GM21526 (cell line): ENCODE results near the gene TSPAN9.

Source experiments
- ATAC-seq: cut with Tn5 transposase; IDR thresholded peaks from one replicate; pipeline ENCODE4 v1.9.1; 2021; ENCODE audit warnings: moderate library complexity; ENCODE audit not compliant: unreplicated experiment, low FRiP score

TSPAN9 gene

DNA sequence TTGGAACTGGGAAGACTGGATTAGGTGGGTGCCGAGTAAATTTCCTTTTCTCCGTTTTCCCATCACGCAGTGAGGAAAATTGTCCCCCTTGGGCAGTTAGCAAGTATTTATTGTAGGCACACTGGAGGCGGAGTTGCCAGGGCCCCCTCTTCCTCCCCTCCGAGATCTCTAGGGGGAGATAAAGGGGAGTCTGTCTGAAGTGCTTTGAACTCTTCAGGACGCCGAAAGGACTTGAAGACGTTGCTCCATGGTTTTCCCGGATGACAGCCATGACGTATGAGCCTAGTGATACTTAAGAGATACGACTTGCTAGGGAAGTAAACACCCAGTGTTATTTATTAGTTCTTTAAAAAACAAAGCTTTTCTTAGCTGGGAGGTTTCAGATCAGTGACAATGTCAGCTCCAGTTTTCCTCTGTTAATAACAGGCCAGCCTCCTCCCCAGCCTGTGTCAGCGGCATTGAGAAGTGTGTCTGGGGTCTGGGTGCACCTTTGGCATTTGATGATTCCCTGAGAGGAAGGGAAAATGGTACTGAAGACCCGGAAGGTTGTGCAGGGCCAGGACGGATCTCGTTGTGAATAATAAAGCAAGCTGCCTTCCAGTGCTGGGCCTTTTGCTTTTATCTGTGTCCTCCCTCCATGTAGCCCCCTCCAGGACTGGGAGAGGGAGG lies 78.7 kb downstream of the TSPAN9 start:
- no peak for ATAC-seq

DNA sequence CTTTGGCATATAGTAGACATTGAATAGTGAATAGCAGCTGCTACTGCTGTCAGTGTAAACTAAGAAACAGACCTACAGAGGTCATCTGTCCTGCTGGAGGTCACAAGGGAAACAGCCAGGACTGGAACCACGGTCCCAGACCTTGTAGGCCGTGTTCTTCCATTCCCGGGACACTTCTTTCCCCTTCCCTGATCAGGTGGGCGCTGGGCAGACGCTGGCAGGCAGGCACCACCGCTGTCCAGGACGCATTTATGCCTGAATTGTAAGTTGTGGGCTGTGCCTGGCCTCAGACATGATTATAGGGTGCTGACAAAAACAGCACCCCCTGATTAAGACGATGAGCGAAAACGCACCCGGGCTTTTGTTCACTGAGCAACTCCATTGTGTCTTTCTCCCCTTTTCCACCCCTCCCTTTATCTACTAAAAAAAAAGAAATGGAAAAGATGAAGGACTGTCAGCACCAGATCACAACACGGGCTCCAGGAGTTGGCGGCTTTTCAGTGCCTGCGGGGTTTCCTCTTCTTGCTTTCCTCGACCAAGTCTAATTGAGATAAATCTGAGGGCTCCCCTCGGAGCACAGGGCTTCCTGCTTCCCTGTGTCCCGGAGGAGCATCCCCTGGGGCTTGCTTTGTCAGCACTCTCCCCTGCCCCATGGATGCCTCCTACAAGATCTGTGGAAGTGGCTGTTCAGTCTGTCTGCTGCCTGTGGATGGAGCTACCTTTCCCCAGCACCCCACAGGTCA lies 80.6 kb downstream of the TSPAN9 start:
- ATAC-seq, result no peak

DNA sequence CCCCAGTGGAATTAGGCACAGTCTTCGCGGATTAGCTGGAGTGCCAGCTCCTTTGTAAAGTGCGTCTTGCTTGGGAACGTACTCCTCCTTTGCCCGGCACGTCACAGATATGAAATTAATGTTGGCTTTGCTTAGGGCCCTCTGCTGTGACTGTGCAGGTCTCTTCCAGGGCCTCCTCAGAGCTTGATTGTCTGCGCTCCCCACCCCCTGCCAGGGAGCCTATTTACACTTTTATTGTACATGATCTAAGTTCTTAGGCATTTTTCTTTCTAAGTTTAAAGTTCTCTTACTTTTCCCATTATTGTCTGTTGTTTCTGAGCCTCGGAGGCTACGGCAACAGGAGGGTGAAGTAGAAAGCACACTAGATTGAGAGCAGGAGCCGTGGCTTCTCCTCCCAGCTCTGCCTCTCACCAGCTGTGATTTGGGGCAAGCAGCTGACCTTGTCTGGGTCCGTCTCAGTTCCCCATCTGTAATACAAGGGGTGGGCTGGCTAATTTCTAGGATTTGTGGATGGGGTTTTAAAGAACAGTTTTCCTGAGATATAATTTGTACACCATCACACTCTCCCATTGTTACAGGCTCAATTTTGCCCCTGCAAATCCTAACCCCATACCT lies 81.8 kb downstream of the TSPAN9 start:
- no peak for ATAC-seq

DNA sequence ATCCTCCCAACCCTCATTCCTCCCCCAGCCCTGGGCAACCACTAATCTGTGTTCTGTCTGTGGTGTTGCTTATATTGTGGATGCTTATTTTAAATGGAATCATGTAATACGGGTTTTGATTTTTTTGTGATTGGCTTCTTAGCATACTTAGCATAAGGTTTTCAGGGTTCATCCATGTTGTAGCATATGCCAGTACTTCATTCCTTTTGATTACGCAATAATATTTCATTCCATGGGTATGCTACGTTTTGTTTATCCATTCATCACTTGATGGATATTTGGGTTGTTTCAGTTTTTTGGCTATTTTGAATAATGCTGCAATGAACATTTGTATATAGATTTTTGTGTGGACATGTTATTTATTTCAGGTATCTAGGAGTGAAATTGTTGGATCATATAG lies 82.9 kb downstream of the TSPAN9 start:
- no peak for ATAC-seq

DNA sequence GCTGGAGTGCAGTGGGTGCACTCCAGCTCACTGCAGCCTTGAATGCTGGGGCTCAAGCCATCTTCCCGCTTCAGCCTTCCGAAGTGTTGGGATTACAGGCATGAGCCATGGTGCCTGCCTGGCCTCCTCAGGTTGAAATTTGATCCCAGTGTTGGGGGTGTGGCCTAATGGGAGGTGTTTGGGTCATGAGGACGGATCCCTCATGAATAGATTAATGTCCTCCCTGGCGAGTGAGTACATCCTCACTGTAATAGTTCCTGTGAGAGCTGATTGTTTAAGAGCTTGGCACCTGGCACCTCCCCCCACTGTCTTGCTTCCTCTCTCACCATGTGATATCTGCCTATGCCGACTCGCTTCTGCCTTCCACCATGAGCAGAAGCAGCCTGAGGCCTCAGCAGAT lies 84.7 kb downstream of the TSPAN9 start:
- no peak for ATAC-seq

DNA sequence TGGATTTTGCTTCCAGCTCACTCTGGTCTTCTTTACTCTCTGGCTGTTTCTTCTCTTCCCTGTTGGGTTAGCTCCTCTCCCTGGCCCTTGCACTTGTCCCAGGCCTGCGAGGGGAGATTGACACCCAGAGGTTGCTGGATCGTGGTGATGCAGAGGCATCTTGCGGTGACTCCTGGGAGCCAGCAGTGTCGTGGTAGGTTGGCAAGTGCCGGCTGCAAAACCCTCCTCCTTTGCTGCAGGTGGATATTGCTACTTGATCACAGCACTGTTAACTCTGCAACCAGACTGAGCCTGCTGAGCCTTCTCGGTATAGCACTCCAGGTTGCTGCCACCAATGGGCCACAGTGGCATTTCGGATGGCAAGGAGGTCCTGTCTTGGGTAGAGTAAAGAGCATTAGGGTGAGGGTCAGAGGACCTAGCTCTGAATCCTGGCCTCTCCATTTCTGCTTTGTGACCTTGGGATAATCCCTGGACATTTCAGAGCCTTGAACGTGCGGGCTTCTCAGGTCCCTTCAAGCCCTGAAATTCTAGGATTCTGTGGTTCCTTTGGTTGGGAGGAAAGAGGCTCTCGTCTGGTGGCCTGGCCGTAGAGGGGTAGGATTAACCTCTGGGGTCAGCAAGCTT lies 87.4 kb downstream of the TSPAN9 start:
- ATAC-seq, result no peak

DNA sequence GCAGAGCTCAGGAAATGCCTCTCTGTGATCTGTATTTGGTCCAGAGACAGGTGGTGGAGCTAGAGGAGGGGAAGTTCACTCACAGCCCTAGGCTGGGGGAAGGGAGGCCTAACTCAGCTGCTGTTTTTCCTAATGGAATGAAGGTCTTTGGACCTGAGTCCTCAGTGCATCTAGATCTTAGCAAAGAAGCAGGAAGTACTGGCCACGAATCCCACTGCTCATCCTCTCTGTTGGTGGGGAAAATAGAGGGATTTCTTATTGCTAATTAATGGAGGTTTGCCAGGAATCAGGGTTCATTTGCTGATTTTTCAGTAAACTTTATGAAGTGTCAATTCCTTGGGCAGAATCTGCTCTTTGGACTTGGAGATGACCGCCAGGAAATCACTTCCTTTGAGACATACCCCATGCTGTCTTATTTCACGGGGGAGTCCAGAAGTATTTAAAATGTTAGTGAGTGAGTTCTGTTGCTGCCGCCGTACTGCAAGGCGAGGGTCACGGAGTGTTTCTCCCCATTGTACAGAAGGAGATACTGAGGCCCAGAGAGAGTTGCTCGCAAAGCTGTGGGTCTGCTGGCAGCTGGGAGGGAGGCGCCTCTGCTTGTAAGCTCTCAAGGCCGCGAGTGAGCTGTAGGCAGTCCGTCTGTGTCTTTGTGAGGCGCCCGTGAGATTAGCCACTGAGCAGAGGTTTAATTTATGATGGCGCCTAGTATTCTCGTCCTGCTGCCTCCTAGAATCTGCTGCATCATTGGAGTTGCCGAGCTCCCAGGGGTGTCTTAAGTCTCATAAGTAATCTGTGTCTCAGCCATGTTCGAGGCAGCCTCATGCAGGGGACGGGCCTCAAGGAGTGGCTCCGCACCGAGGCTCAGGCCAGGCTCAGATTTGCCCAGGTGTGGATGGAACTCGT lies 88.2 kb downstream of the TSPAN9 start:
- ATAC-seq, result no peak

DNA sequence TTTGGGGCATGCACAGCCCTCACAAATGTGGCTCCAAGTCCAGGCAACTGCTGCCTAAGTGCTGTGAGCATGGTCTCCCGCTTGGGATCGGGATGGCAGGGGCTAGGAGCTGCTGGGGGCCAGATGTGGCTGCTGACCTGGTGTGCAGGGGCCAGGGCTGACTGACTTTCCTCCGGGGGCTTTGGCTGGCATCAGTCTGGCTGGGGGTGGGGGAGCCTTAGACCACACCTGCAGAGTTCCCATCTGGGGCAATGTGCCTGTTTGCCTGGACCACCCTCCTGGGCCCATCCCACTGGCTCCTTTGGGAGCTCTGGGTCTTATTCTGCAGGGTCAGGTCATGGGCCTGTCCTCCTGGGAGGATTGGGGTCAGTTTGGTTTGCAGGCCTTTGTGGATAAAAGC lies 90.5 kb downstream of the TSPAN9 start:
- ATAC-seq, result no peak

DNA sequence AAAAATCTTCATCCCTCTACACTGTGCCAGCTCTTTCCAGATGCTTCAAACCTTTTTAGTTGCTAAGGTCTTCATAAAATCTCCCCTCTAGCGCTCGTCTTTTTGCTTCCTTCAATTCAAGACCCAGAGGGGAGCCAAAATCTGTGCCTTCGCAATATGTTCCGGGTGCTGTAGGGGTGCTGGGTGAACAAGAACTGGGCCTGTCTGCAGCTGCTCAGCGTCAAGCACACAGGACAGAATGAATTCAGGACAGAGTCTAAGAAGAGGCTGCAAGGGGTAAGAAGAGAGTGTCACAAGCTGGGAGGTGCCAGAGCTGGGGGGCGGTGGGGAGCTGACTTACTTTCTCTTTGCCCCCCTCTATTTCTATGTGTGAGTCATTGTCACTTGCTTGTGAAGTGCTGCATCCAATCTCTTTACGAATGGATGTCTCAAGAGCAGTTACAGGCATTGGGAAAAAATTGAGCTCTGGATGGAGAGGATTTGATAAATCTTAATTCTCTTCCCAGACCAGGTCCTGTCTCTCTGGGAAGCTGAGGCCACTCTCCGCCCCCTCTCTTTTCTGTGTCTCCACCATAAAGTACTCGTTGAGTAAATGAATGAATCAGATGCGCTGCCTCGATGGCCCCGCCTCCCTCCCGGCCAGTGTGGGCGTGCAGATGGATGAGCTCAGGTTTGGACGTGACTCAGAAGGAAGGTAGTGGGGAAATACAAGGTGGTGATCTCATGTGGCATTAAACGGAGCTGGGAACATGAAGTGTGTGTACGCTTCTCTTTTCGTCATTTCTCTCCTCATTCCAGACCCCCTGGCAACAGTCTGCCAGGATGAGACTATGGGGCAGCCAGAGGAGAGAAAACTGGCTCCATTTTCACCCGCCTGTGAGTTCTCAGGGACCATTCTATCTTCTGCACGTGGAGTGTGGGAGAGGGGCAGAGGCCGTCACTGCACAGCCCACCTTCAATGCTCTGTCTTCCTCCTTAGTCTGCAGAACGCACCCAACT lies 91.3 kb downstream of the TSPAN9 start:
- ATAC-seq, result no peak

DNA sequence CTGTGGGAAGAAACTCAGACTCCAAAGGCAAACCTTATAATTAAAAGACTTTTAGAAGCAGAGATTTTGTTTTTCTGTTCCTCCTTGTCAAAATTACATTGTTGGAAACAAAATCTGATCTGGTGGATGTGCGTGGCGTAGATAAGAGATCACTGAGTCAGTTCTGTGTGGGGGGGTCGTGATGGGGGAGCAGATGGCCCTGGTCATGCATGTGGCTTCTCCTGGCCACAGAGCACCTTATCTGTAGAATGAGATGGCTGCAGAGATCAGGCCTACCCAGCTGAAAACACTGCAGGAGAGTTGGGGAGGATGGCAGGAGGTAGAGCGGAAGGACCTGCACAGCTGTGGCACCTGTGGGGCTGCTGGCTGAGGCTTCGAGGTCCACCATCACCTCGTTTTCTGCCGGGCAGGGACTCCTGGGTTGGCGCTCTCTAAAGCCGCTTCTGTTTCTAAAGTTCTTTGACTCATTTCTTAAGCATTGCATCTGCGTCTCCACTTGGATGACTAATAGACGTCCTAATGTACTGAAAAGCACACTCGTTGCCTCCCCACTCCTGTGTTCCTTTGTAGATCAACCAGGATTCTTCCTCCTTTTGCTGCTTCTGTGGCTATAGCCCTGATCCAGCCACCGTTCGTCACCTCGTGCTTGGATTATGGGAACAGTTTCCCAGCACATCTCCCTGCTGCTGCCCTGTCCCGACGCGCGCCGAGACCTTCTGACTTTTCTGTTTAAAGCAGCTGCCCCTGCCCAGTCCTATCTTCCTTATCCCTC lies 93.4 kb downstream of the TSPAN9 start:
- ATAC-seq, result no peak

DNA sequence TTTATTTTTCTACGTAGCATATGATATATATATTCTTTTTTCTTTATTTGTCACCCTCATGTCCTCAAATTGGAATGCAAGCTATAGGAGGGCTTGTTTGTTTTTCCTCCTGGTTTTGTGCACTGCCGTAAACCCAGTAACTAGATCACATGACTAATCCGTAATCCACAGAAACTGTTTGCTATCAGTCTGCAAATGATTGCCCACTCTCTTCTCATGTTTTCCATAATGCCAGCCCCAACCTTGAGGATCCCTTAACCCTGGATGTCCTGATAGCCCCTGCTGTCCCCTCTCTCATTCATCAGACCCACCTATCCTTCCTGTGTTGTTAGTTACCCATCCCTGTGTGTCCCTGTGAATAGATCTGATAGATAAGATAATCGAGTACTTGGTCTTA lies 94.0 kb downstream of the TSPAN9 start:
- no peak for ATAC-seq

DNA sequence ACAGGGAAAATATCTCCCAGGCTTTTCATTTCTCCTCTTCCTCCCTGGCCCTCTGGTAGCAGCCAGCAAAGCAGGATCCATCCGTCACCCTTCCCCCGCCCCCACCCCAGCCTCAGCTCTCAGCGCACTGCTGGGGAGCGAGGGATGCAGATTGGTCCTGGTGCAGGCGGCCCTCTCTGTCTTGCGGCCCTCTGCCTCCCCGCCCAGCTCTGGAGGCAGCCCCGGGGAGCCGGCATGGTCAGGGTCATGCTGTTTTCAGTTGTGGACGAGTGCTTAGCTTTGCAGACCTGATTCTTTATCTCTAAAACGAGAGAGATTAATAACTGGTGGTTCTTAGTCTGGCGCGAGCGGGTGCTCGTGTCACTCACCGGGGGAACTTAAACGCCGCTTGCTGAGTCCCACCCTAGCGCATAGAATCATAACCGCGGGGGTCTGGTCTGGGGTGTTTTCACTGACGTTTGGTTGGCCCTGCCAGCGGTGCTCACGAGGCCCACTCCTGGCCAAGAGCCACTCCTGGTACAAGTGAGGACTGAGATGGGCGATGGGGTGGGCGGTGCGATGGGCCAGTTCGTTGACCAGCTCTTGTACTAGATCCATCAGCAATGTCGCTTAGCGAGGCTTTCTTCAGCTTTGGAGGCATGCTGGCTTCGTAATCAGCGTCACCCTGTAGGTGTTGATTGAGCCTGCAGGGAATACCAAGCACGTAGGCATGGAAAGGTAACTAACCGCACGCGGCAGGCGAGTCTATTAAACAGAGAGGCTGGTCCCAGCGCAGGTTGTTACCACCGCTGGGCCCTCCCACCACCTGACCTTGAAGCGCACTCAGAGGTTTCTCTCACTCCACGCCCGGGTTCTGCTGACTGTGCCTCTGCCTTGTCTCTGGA lies 95.2 kb downstream of the TSPAN9 start:
- no peak for ATAC-seq

DNA sequence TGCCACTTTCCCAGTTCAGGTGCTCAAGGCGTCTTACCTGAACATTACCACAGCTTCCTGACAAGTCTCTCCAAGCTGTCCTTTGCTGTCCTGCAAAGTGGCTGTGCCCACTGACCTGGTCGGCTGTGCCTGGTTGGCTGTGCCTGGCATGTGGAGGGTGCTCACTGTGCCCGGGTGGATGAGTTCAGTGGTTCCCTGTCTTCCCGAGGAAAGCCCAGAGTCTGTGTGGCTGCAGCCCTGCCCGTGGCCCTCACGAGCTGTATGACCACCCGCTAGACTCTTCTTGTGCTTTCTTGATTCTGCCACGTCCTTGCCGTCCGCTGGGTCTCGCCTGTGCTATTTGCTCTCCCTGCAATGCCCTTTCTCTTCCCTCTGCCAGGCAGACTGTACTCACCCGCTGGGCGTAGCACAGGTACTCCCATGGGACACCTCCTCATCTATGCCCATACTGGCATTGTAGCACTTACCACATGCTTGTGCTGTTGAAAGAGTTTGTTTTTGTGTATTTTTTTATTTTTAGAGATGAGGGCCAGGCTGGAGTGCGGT lies 95.9 kb downstream of the TSPAN9 start:
- ATAC-seq, result no peak

DNA sequence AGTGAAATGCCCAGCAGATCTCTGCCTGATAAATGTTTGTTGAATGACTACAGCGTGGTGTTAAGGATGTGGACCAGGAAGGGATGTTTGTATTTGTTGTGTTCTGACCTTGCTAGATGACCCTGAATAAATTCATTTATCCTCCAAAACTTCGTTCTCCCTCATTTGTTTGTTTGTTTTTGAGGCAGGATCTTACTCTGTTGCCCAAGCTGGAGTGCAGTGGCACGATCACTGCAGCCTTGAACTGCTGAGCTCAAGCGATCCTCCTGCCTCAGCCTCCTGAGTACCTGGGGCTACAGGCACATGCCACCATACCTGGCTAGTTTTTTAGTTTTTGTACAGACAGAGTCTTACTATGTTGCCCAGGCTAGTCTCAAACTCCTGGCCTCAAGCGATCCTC lies 96.7 kb downstream of the TSPAN9 start:
- no peak for ATAC-seq

DNA sequence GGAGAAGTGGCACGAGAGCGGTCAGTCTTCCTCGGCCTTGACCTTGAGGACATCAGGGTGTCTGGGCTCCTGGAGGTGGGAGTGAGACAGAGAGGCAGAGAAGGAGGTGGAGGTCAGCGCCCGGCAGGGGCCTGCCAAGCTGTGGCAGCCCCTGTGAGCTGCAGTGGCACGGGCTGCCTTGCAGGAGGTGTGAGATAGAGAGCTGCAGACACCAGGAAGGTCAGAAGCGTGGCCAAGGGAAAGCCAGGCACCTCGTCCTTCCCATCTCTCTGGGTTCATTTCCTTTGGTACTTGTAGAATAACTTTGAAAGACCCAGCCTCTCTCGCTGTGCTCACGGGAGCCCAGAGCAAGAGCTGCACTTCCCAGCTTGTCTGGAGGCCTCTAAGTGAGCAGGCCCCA lies 98.1 kb downstream of the TSPAN9 start:
- ATAC-seq, result no peak

DNA sequence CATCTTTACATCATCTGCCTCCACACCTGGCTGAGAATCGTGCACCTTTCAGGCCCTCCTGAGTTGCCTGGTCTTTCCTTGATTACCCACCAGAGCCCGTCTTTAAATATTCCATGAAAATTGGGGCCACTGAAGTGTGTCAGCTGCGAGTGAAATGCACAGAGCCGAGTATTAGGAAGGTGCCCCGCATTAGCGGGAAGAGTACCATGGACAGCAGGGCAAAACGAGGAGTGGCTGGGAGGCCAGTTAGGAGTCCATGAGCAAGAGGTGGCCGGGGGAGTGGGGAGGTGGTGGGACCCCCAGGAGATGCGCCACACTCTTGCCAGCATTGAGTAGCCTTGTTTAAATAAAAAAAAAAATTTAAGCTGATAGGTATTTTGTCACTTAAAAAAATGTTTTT lies 99.6 kb downstream of the TSPAN9 start:
- no peak for ATAC-seq

DNA sequence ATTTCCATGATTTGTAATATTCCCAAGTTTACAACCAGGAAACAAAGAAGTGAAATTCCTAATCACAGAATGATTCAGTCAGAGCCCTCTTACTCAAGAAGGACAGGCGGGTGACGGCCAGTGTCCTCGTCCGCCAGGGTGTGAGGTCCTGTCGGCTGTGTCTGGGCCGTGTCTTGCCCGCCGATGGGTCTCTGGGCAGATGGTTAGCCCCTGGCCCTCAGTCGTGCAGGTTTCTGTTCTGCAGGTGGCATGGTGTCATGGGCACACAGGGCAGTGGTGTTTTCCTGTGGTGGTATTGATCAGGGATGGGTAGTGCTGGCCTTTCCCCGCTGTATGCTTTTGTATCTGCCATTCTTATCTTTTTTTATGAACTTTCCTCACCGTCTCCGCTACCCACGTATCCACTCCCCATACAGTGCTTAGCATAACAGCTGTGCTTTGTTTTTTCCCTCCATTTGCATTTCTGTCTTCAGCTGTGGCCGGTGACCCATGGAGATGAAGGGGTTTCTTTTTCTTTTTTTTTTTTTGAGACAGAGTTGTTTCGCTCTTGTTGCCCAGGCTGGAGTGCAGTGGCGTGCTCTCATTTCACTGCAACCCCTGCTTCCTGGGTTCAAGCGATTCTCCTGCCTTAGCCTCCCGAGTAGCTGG lies 100.7 kb downstream of the TSPAN9 start:
- ATAC-seq, result no peak
